GM23338 (cell line): ENCODE results near the gene WNT8A. TPM values are rescaled to one million over a fixed set of nuclear protein-coding genes. Genes with fewer than 3 reads are reported as not detected.

Experiments used
- ATAC-seq: fragments of 200-7000 bp; cut with Tn5 transposase; 3 replicates; pipeline ENCODE4 v1.9.1; 2020
- DNase-seq: peaks from one replicate; pipeline ENCODE4 v3.0.0-alpha.2; 2015; ENCODE audit warnings: low spot score
- H2AFZ ChIP-seq: fragments of 200-600 bp; sonication (generic); 2 replicates; pipeline ENCODE4 v1.8.0; 2016; ENCODE audit warnings: antibody characterized with exemption, mild to moderate bottlenecking, moderate library complexity
- H3F3A ChIP-seq: fragments of 200-600 bp; sonication (generic); replicated peaks from 2 replicates; pipeline ENCODE4 v1.8.0; 2017; ENCODE audit warnings: antibody characterized with exemption, mixed run types, low read depth
- H3K27ac ChIP-seq: fragments of 200-600 bp; sonication (generic); 2 replicates; pipeline ENCODE4 v1.6.1; 2016; ENCODE audit warnings: low read depth
- H3K27me3 ChIP-seq: fragments of 200-600 bp; sonication (generic); 2 replicates; pipeline ENCODE4 v1.8.0; 2016; ENCODE audit warnings: mild to moderate bottlenecking, mixed run types, moderate library complexity; ENCODE audit not compliant: insufficient read depth
- H3K36me3 ChIP-seq: fragments of 200-600 bp; sonication (generic); 2 replicates; pipeline ENCODE4 v1.8.0; 2016; ENCODE audit warnings: mild to moderate bottlenecking; ENCODE audit not compliant: insufficient read depth
- H3K4me1 ChIP-seq: fragments of 200-600 bp; sonication (generic); 2 replicates; pipeline ENCODE4 v1.8.0; 2016; ENCODE audit warnings: mild to moderate bottlenecking, moderate library complexity; ENCODE audit not compliant: insufficient read depth
- H3K4me2 ChIP-seq: fragments of 200-600 bp; sonication (generic); 2 replicates; pipeline ENCODE4 v1.7.1; 2017; ENCODE audit warnings: mixed run types
- H3K4me3 ChIP-seq: fragments of 200-600 bp; sonication (generic); 2 replicates; pipeline ENCODE4 v1.6.1; 2016; ENCODE audit warnings: mixed run types
- H3K79me2 ChIP-seq: fragments of 200-600 bp; sonication (generic); replicated peaks from 2 replicates; pipeline ENCODE4 v1.8.0; 2017; ENCODE audit warnings: mild to moderate bottlenecking; ENCODE audit not compliant: insufficient read depth
- H3K9me2 ChIP-seq: fragments of 200-600 bp; sonication (generic); 2 replicates; pipeline ENCODE4 v1.8.0; 2017; ENCODE audit not compliant: insufficient read depth
- H4K20me1 ChIP-seq: fragments of 200-600 bp; sonication (generic); replicated peaks from 2 replicates; pipeline ENCODE4 v1.8.0; 2017; ENCODE audit warnings: mild to moderate bottlenecking; ENCODE audit not compliant: insufficient read depth
- H3K27ac Mint-ChIP-seq: 2 replicates; pipeline ENCODE4 v1.8.0; 2020; ENCODE audit warnings: inconsistent platforms, mild to moderate bottlenecking, moderate library complexity, mixed read lengths
- H3K27me3 Mint-ChIP-seq: 3 replicates; pipeline ENCODE4 v1.8.0; 2022; ENCODE audit warnings: low read depth, mild to moderate bottlenecking, moderate library complexity, mixed read lengths, inconsistent platforms; ENCODE audit not compliant: insufficient read depth, poor library complexity
- H3K36me3 Mint-ChIP-seq: 3 replicates; pipeline ENCODE4 v1.8.0; 2021; ENCODE audit warnings: low read depth, mild to moderate bottlenecking, inconsistent platforms, moderate library complexity, mixed read lengths
- H3K4me1 Mint-ChIP-seq: 3 replicates; pipeline ENCODE4 v1.8.0; 2020; ENCODE audit warnings: mild to moderate bottlenecking, inconsistent platforms, mixed read lengths
- H3K4me3 Mint-ChIP-seq: 3 replicates; pipeline ENCODE4 v1.8.0; 2021; ENCODE audit warnings: moderate library complexity, mild to moderate bottlenecking, inconsistent platforms, mixed read lengths
- H3K9me3 Mint-ChIP-seq: 3 replicates; pipeline ENCODE4 v1.8.0; 2020; ENCODE audit warnings: moderate library complexity, mild to moderate bottlenecking, inconsistent platforms, mixed read lengths
- CREB1 ChIP-seq: fragments of 250-450 bp; sonication (Bioruptor Pico); IDR thresholded peaks from 2 replicates; pipeline ENCODE4 v1.5.0; 2020; ENCODE audit warnings: low read depth, mild to moderate bottlenecking, moderate library complexity
- CTCF ChIP-seq, 2 experiments: fragments of 200-600 bp in 1 of 2; sonication (generic) in 1 of 2; conservative IDR thresholded peaks; 2 replicates each; pipeline versions ENCODE4 v1.5.1 to v1.6.1; 2016 to 2017; ENCODE audit warnings: antibody characterized with exemption in 2 of 2, low read depth in 2 of 2, mild to moderate bottlenecking in 2 of 2, moderate library complexity in 1 of 2
- ETS1 ChIP-seq: IDR thresholded peaks from 2 replicates; pipeline ENCODE4 v1.6.1; 2016; ENCODE audit warnings: antibody characterized with exemption
- EZH2 ChIP-seq: fragments of 200-600 bp; sonication (generic); IDR thresholded peaks from one replicate; pipeline ENCODE4 v1.8.0; 2017; ENCODE audit warnings: antibody characterized with exemption, mild to moderate bottlenecking, low read depth; ENCODE audit not compliant: unreplicated experiment
- EZH2phosphoT487 ChIP-seq: fragments of 200-600 bp; sonication (generic); IDR thresholded peaks from one replicate; pipeline ENCODE4 v1.8.1; 2018; ENCODE audit warnings: antibody characterized with exemption; ENCODE audit not compliant: unreplicated experiment
- JUNB ChIP-seq: IDR thresholded peaks from one replicate; pipeline ENCODE4 v1.6.1; 2016; ENCODE audit warnings: antibody characterized with exemption; ENCODE audit not compliant: unreplicated experiment
- NANOG ChIP-seq: IDR thresholded peaks from 2 replicates; pipeline ENCODE4 v1.6.1; 2016; ENCODE audit warnings: antibody characterized with exemption, borderline replicate concordance
- POLR2AphosphoS5 ChIP-seq: IDR thresholded peaks from 2 replicates; pipeline ENCODE4 v1.6.1; 2016; ENCODE audit warnings: antibody characterized with exemption, low read depth
- STAT1 ChIP-seq: IDR thresholded peaks from one replicate; pipeline ENCODE4 v1.6.1; 2016; ENCODE audit warnings: antibody characterized with exemption; ENCODE audit not compliant: unreplicated experiment
- ZNF114 ChIP-seq: fragments of 250-450 bp; sonication (Bioruptor Pico); IDR thresholded peaks from 2 replicates; pipeline ENCODE4 v1.5.0; 2020; ENCODE audit warnings: mild to moderate bottlenecking, moderate library complexity
- ZNF331 ChIP-seq: fragments of 250-450 bp; sonication (Bioruptor Pico); IDR thresholded peaks from 2 replicates; pipeline ENCODE4 v1.5.0; 2020; ENCODE audit warnings: low read depth, mild to moderate bottlenecking, moderate library complexity
- ZNF462 ChIP-seq: fragments of 250-450 bp; sonication (Bioruptor Pico); IDR thresholded peaks from 2 replicates; pipeline ENCODE4 v1.5.0; 2020; ENCODE audit warnings: mild to moderate bottlenecking, moderate library complexity
- polyA plus RNA-seq: library from polyadenylated mRNA; unstranded; fragments of >200 nt; fragmentation: Nextera tagmentation; extraction: Ambion mirVana; gene quantifications from 2 replicates; pipeline ENCODE4 v1.2.1, GENCODE V29; 2016
- total RNA-seq: library from RNA; depleted of rRNA; stranded (reverse); fragments of >200 nt; shearing (Covaris generic); gene quantifications from 2 replicates; pipeline ENCODE4 v1.2.3, GENCODE V29; 2014
- TF ChIP-seq, protein P1 (sequence below): IDR thresholded peaks from one replicate; pipeline ENCODE4 v1.6.1; 2018; ENCODE audit warnings: antibody characterized with exemption; ENCODE audit not compliant: unreplicated experiment

The WNT8A gene
- total and polyA plus RNA-seq, 2 experiments from 2014 or later: not detected

GRCh38 chr5:138132543-138132942 is 48.7 kb downstream of the WNT8A start:
- H3K36me3 Mint-ChIP-seq: no peaks in the 10 kb centered on the region
- no peaks in the 10 kb centered on the region for H4K20me1 ChIP-seq
- peak; percentile 61 for ATAC-seq
- no peaks in the 10 kb centered on the region for H3F3A ChIP-seq
- no peaks in the 10 kb centered on the region for H3K79me2 ChIP-seq
- peak overlapping the region; percentile 39; the same call in 1 of the 2 replicates for H3K4me3 ChIP-seq
- H3K4me3 Mint-ChIP-seq: peak overlapping the region; percentile 65; the same call in 1 of the 3 replicates
- no peak for DNase-seq
- H2AFZ ChIP-seq: 0 out of 2 replicates have a peak overlapping the region, but pooled peaks have one; percentile 17
- no peak for TF ChIP-seq POLR2AphosphoS5
- TF ChIP-seq NANOG: no peak
- TF ChIP-seq, protein P1, sequence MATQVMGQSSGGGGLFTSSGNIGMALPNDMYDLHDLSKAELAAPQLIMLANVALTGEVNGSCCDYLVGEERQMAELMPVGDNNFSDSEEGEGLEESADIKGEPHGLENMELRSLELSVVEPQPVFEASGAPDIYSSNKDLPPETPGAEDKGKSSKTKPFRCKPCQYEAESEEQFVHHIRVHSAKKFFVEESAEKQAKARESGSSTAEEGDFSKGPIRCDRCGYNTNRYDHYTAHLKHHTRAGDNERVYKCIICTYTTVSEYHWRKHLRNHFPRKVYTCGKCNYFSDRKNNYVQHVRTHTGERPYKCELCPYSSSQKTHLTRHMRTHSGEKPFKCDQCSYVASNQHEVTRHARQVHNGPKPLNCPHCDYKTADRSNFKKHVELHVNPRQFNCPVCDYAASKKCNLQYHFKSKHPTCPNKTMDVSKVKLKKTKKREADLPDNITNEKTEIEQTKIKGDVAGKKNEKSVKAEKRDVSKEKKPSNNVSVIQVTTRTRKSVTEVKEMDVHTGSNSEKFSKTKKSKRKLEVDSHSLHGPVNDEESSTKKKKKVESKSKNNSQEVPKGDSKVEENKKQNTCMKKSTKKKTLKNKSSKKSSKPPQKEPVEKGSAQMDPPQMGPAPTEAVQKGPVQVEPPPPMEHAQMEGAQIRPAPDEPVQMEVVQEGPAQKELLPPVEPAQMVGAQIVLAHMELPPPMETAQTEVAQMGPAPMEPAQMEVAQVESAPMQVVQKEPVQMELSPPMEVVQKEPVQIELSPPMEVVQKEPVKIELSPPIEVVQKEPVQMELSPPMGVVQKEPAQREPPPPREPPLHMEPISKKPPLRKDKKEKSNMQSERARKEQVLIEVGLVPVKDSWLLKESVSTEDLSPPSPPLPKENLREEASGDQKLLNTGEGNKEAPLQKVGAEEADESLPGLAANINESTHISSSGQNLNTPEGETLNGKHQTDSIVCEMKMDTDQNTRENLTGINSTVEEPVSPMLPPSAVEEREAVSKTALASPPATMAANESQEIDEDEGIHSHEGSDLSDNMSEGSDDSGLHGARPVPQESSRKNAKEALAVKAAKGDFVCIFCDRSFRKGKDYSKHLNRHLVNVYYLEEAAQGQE: no peak
- no peak for TF ChIP-seq ZNF114 (CRISPR knock-in tag)
- TF ChIP-seq STAT1: no peak
- no peak for TF ChIP-seq JUNB
- TF ChIP-seq EZH2: no peak
- TF ChIP-seq CTCF (conservative IDR thresholded peaks at IDR 0.05; ENCODE audit: low read depth in 2 of 2): no peak
- TF ChIP-seq CREB1 (CRISPR knock-in tag): no peak
- no peak for TF ChIP-seq ZNF462 (CRISPR knock-in tag)
- no peak for TF ChIP-seq EZH2phosphoT487
- TF ChIP-seq ETS1: no peak
- no peak for TF ChIP-seq ZNF331 (CRISPR knock-in tag)
- no peaks in the 10 kb centered on the region for H3K4me1 ChIP-seq
- H3K9me3 Mint-ChIP-seq: no peaks in the 10 kb centered on the region
- H3K27ac ChIP-seq: no peak overlapping the region
- H3K27me3 ChIP-seq: no peaks in the 10 kb centered on the region; the same call in 1 of the 2 replicates
- H3K4me1 Mint-ChIP-seq: peaks cover 2% of the 10 kb centered on the region; the same call in 1 of the 3 replicates
- no peaks in the 10 kb centered on the region for H3K36me3 ChIP-seq
- H3K27me3 Mint-ChIP-seq: peaks cover 7% of the 10 kb centered on the region
- H3K27ac Mint-ChIP-seq: no peak overlapping the region
- H3K9me2 ChIP-seq: no peaks in the 10 kb centered on the region
- H3K4me2 ChIP-seq: peak overlapping the region; percentile 27; the same call in 1 of the 2 replicates
